Natural killer cell (primary cell): Measurements from ENCODE around the gene USP10. TPM values are rescaled to one million over a fixed set of nuclear protein-coding genes. Genes with fewer than 3 reads are reported as not detected.
"Not testable (repeated sequence)": the region's sequence is repeated elsewhere in the genome, so short reads cannot be mapped to it uniquely, and the experiment has no call there.

Source experiments
- ATAC-seq, 3 donors: fragments of 150-1000 bp in 2 of 3; fragments of 200-7000 bp in 1 of 3; cut with Tn5 transposase; 1 replicate in 1 of 3; 2 replicates in 2 of 3; pipeline ENCODE4 v1.10.0; 2021; ENCODE audit warnings: mild to moderate bottlenecking in 2 of 3, moderate library complexity in 2 of 3
- DNase-seq, 2 donors: peaks; one replicate each; pipeline versions ENCODE4 v3.0.0 to v3.0.0-alpha.2; 2013 to 2021; ENCODE audit warnings: mixed read lengths in 1 of 2
- H3K27ac ChIP-seq: one replicate; pipeline ENCODE4 v1.5.1; 2013; ENCODE audit warnings: mild to moderate bottlenecking, low read length
- H3K27me3 ChIP-seq: one replicate; pipeline ENCODE4 v1.6.1; 2013; ENCODE audit warnings: low read length; ENCODE audit not compliant: control insufficient read depth, insufficient read depth
- H3K36me3 ChIP-seq: one replicate; pipeline ENCODE4 v1.6.1; 2013; ENCODE audit warnings: low read length; ENCODE audit not compliant: control insufficient read depth, insufficient read depth
- H3K4me1 ChIP-seq: one replicate; pipeline ENCODE4 v1.6.1; 2013; ENCODE audit warnings: low read length; ENCODE audit not compliant: control insufficient read depth, insufficient read depth
- H3K4me3 ChIP-seq: one replicate; pipeline ENCODE4 v1.5.1; 2013; ENCODE audit warnings: low read length
- H3K9me3 ChIP-seq: one replicate; pipeline ENCODE4 v1.6.1; 2013; ENCODE audit warnings: low read length; ENCODE audit not compliant: control insufficient read depth, insufficient read depth
- H3K27ac Mint-ChIP-seq, 2 donors: one replicate each; pipeline ENCODE4 v1.8.0; 2022; ENCODE audit warnings: mild to moderate bottlenecking in 2 of 2, mixed read lengths in 2 of 2, moderate library complexity in 1 of 2
- H3K27me3 Mint-ChIP-seq, 2 donors: one replicate each; pipeline ENCODE4 v1.8.0; 2022; ENCODE audit warnings: low read depth in 2 of 2, mixed read lengths in 2 of 2
- H3K36me3 Mint-ChIP-seq: one replicate; pipeline ENCODE4 v1.8.0; 2022; ENCODE audit warnings: mixed read lengths
- H3K4me1 Mint-ChIP-seq, 2 donors: one replicate each; pipeline ENCODE4 v1.8.0; 2022; ENCODE audit warnings: mixed read lengths in 2 of 2
- H3K4me3 Mint-ChIP-seq: one replicate; pipeline ENCODE4 v1.8.0; 2022; ENCODE audit warnings: mild to moderate bottlenecking, moderate library complexity, mixed read lengths
- H3K9me3 Mint-ChIP-seq, 2 donors: one replicate each; pipeline ENCODE4 v1.8.0; 2022; ENCODE audit warnings: mixed read lengths in 2 of 2
- CTCF ChIP-seq: fragments of 200-600 bp; IDR thresholded peaks from one replicate; pipeline ENCODE4 v1.8.0; 2022; ENCODE audit warnings: antibody characterized with exemption
- WGBS: methylation state at CpG from one replicate; pipeline ENCODE4 v1.1.7; 2013; ENCODE audit warnings: missing lambda C conversion rate; ENCODE audit not compliant: insufficient coverage; 5-methylcytosine and 5-hydroxymethylcytosine counted together
- intact Hi-C: fragments of 100-400 bp; cut with micrococcal nuclease; formaldehyde crosslinking; loops from one replicate; pipeline ENCODE4 v1.14.2; 2022
- total RNA-seq, 4 donors: library from RNA; stranded (reverse); fragments of 120-200 nt in 1 of 4; gene quantifications; one replicate each; pipeline versions ENCODE4 v1.2.3 to v1.2.4, GENCODE V29; 2013 to 2022

Gene USP10
- total RNA-seq, 3 donors from 2014 or later (not counting 1 experiment from before 2014, with no cell fraction given): 78.4 to 103 (median 100) TPM

- Histone ChIP-seq H3K27ac (no peak overlapping the region), H3K9me3 (no peaks in the 10 kb centered on the region), H3K4me3 (no peak overlapping the region), H3K36me3 (peaks cover 16% of the 10 kb centered on the region), H3K4me1 (peaks cover 10% of the 10 kb centered on the region), H3K27me3 (no peaks in the 10 kb centered on the region)
- no peak overlapping the region for H3K27ac Mint-ChIP-seq
- no peaks in the 10 kb centered on the region for H3K27me3 Mint-ChIP-seq
- H3K36me3 Mint-ChIP-seq: no peaks in the 10 kb centered on the region
- intact Hi-C loops: no loop called here
- ATAC-seq: no peak
- 96% methylated on average over 11 of the region's 11 CpGs for WGBS
- H3K9me3 Mint-ChIP-seq: no peaks in the 10 kb centered on the region
- no peak for TF ChIP-seq CTCF
- no peak overlapping the region for H3K4me3 Mint-ChIP-seq
- no peak for DNase-seq
- H3K4me1 Mint-ChIP-seq: peaks cover 24 to 28% of the 10 kb centered on the region in 2 donors
Measured at GRCh38 chr16:84746875-84747274, 47.1 kb downstream of the USP10 start.

- intact Hi-C loops, H3K4me3 Mint-ChIP-seq: not testable (repeated sequence)
- WGBS: 90% methylated on average over 7 of the region's 11 CpGs
Measured at GRCh38 chr16:84748247-84748646, 48.4 kb downstream of the USP10 start.

GRCh38 chr16:84749072-84749471 lies 49.3 kb downstream of the USP10 start:
- Mint-ChIP-seq H3K27me3 (no peaks in the 10 kb centered on the region), H3K4me1 (peaks cover 32 to 39% of the 10 kb centered on the region in 2 donors), H3K4me3 (no peak overlapping the region), H3K9me3 (no peaks in the 10 kb centered on the region), H3K27ac (no peak overlapping the region), H3K36me3 (no peaks in the 10 kb centered on the region)
- peak; percentile 25 for TF ChIP-seq CTCF
- no peak overlapping the region for H3K4me3 ChIP-seq
- DNase-seq: no peak
- H3K9me3 ChIP-seq: no peaks in the 10 kb centered on the region
- peaks cover 15% of the 10 kb centered on the region for H3K4me1 ChIP-seq
- WGBS: 100% methylated on average over 2 of the region's 2 CpGs
- no peaks in the 10 kb centered on the region for H3K27me3 ChIP-seq
- H3K36me3 ChIP-seq: peaks cover 10% of the 10 kb centered on the region
- no peak overlapping the region for H3K27ac ChIP-seq
- ATAC-seq: no peak
- intact Hi-C loops: no loop called here

More at GRCh38 chr16:84748247-84748646, 48.4 kb downstream of the USP10 start:
- not testable (repeated sequence) for H3K9me3 Mint-ChIP-seq, H3K36me3 Mint-ChIP-seq, DNase-seq, H3K4me3 ChIP-seq, H3K36me3 ChIP-seq, ATAC-seq, H3K27ac Mint-ChIP-seq, H3K27ac ChIP-seq, H3K27me3 ChIP-seq, H3K9me3 ChIP-seq, H3K27me3 Mint-ChIP-seq
- H3K4me1 Mint-ChIP-seq: peaks cover 23 to 30% of the 10 kb centered on the region in 2 donors
- peaks cover 15% of the 10 kb centered on the region for H3K4me1 ChIP-seq

- no peaks in the 10 kb centered on the region for H3K36me3 Mint-ChIP-seq
- H3K27me3 Mint-ChIP-seq: no peaks in the 10 kb centered on the region
- H3K4me1 Mint-ChIP-seq: peaks cover 38 to 46% of the 10 kb centered on the region in 2 donors
- ATAC-seq: no peak
- Histone ChIP-seq H3K27me3 (no peaks in the 10 kb centered on the region), H3K9me3 (no peaks in the 10 kb centered on the region), H3K27ac (no peak overlapping the region), H3K36me3 (peaks cover 8% of the 10 kb centered on the region), H3K4me1 (peaks cover 18% of the 10 kb centered on the region), H3K4me3 (no peak overlapping the region)
- no peak overlapping the region for H3K4me3 Mint-ChIP-seq
- intact Hi-C loops: no loop called here
- H3K9me3 Mint-ChIP-seq: no peaks in the 10 kb centered on the region
- TF ChIP-seq CTCF: no peak
- H3K27ac Mint-ChIP-seq: peak overlapping the region; percentile 12 to 80
- WGBS: 83% methylated on average over 7 of the region's 8 CpGs
- DNase-seq: no peak
Measured at GRCh38 chr16:84749815-84750214, 50.0 kb downstream of the USP10 start.
